HEK293 (cell line): ENCODE results near the gene ELOVL5.

Source experiments
- CTCF ChIA-PET: fragments of 350-600 bp; formaldehyde crosslinking; extraction: SDS; loops from one replicate; lab custom pipeline; 2021; ENCODE audit warnings: antibody characterized with exemption; lab: Yijun Ruan, JAX
- POLR2A ChIA-PET: fragments of 300-600 bp; formaldehyde crosslinking; extraction: SDS; loops from one replicate; lab custom pipeline; 2020; ENCODE audit warnings: antibody characterized with exemption, inconsistent platforms; lab: Yijun Ruan, JAX
- H3K27ac ChIP-seq: fragments of 200-500 bp; sonication (Bioruptor generic); 2 replicates; pipeline ENCODE4 v1.5.1; 2014; ENCODE audit warnings: low read depth, low read length, control low read depth, inconsistent platforms; ENCODE audit errors: extremely low read depth
- H3K36me3 ChIP-seq, 2 experiments: fragments of 200-500 bp in 1 of 2; sonication (Bioruptor generic) in 1 of 2; 1 replicate in 1 of 2; 2 replicates in 1 of 2; pipeline ENCODE4 v1.5.1; 2014 to 2017; ENCODE audit warnings: inconsistent platforms in 2 of 2, low read length in 2 of 2; ENCODE audit not compliant: control insufficient read depth in 2 of 2, insufficient read depth in 1 of 2
- H3K4me1 ChIP-seq: fragments of 200-500 bp; sonication (Bioruptor generic); 2 replicates; pipeline ENCODE4 v1.5.1; 2014; ENCODE audit warnings: mild to moderate bottlenecking, low read length, inconsistent platforms; ENCODE audit not compliant: control insufficient read depth, insufficient read depth
- H3K4me3 ChIP-seq: 2 replicates; pipeline ENCODE4 v1.5.1; 2011; ENCODE audit warnings: low read depth, mild to moderate bottlenecking, control low read depth, low read length, moderate library complexity
- H3K9me3 ChIP-seq: fragments of 200-500 bp; sonication (Bioruptor generic); 2 replicates; pipeline ENCODE4 v1.5.1; 2014; ENCODE audit warnings: low read depth, low read length, inconsistent platforms; ENCODE audit not compliant: control insufficient read depth, insufficient read depth
- BCL11B ChIP-seq: fragments of 450-650 bp; formaldehyde crosslinking; IDR thresholded peaks from 2 replicates; pipeline ENCODE4 v1.5.1; 2016; ENCODE audit warnings: low read depth, missing biosample characterization, missing genetic modification characterization
- BCL6B ChIP-seq: fragments of 450-650 bp; formaldehyde crosslinking; IDR thresholded peaks from 2 replicates; pipeline ENCODE4 v1.5.1; 2017; ENCODE audit warnings: missing biosample characterization, missing genetic modification characterization
- GLIS2 ChIP-seq: fragments of 450-650 bp; formaldehyde crosslinking; IDR thresholded peaks from 2 replicates; pipeline ENCODE4 v1.5.1; 2016; ENCODE audit warnings: missing biosample characterization, missing genetic modification characterization
- HOXD13 ChIP-seq: sonication (generic); formaldehyde crosslinking; IDR thresholded peaks from 2 replicates; pipeline ENCODE4 v1.8.0; 2022; ENCODE audit warnings: missing genetic modification reagents, borderline replicate concordance
- KLF16 ChIP-seq: fragments of 450-650 bp; formaldehyde crosslinking; IDR thresholded peaks from 2 replicates; pipeline ENCODE4 v1.5.1; 2017; ENCODE audit warnings: missing biosample characterization, missing genetic modification characterization
- KLF17 ChIP-seq: fragments of 450-650 bp; formaldehyde crosslinking; IDR thresholded peaks from 2 replicates; pipeline ENCODE4 v1.5.1; 2016; ENCODE audit warnings: missing biosample characterization, missing genetic modification characterization
- PRDM6 ChIP-seq: fragments of 450-650 bp; formaldehyde crosslinking; IDR thresholded peaks from 2 replicates; pipeline ENCODE4 v1.5.1; 2017; ENCODE audit warnings: missing biosample characterization, missing genetic modification characterization
- YY2 ChIP-seq: fragments of 450-650 bp; formaldehyde crosslinking; IDR thresholded peaks from 2 replicates; pipeline ENCODE4 v1.5.1; 2016; ENCODE audit warnings: missing biosample characterization, missing genetic modification characterization
- ZBTB10 ChIP-seq: fragments of 450-650 bp; formaldehyde crosslinking; IDR thresholded peaks from 2 replicates; pipeline ENCODE4 v1.5.1; 2016; ENCODE audit warnings: missing biosample characterization, missing genetic modification characterization
- ZBTB11 ChIP-seq: fragments of 450-650 bp; formaldehyde crosslinking; conservative IDR thresholded peaks from 2 replicates; pipeline ENCODE4 v1.5.1; 2016; ENCODE audit warnings: low read depth, missing biosample characterization, missing genetic modification characterization
- ZFP37 ChIP-seq: fragments of 450-650 bp; formaldehyde crosslinking; IDR thresholded peaks from 2 replicates; pipeline ENCODE4 v1.5.1; 2016; ENCODE audit warnings: missing biosample characterization, missing genetic modification characterization
- ZNF561 ChIP-seq: fragments of 450-650 bp; IDR thresholded peaks from 2 replicates; pipeline ENCODE4 v1.5.1; 2018; ENCODE audit warnings: missing biosample characterization, missing genetic modification characterization, borderline replicate concordance
- ZNF639 ChIP-seq: fragments of 450-650 bp; formaldehyde crosslinking; IDR thresholded peaks from 2 replicates; pipeline ENCODE4 v1.5.1; 2016; ENCODE audit warnings: missing biosample characterization, missing genetic modification characterization
- ZNF76 ChIP-seq: fragments of 450-650 bp; formaldehyde crosslinking; IDR thresholded peaks from 2 replicates; pipeline ENCODE4; 2016; ENCODE audit warnings: low read depth, missing biosample characterization, missing genetic modification characterization, borderline replicate concordance
- ZSCAN23 ChIP-seq: fragments of 450-650 bp; formaldehyde crosslinking; IDR thresholded peaks from 2 replicates; pipeline ENCODE4 v1.5.1; 2016; ENCODE audit warnings: missing biosample characterization, missing genetic modification characterization
- ZSCAN4 ChIP-seq: fragments of 450-650 bp; formaldehyde crosslinking; IDR thresholded peaks from 2 replicates; pipeline ENCODE4 v1.5.1; 2017; ENCODE audit warnings: missing biosample characterization, missing genetic modification characterization

ELOVL5 gene

GRCh38 chr6:53282741-53283140 lies 66.0 kb downstream of the ELOVL5 start (continued):
- TF ChIP-seq BCL6B (tag by site-specific recombination) (no peak), KLF17 (tag by site-specific recombination) (no peak), ZNF76 (tag by site-specific recombination) (no peak), ZNF639 (no peak), GLIS2 (no peak), BCL11B (tag by site-specific recombination) (no peak), ZFP37 (tag by site-specific recombination) (no peak), YY2 (tag by site-specific recombination) (no peak)

GRCh38 chr6:53282234-53282633 lies 66.5 kb downstream of the ELOVL5 start:
- Histone ChIP-seq H3K27ac (no peak overlapping the region), H3K9me3 (no peaks in the 10 kb centered on the region), H3K4me3 (no peak overlapping the region), H3K36me3 (peaks cover 2 to 10% of the 10 kb centered on the region in 2 experiments), H3K4me1 (no peaks in the 10 kb centered on the region)
- POLR2A ChIA-PET, result no interaction called here
- CTCF ChIA-PET, result interaction anchor here (1.1 kb wide), 1 partner anchor 12 kb away, joined by 3 read pairs; no protein-coding TSS in a partner anchor
- TF ChIP-seq ZNF561 (tag by site-specific recombination) (no peak), ZBTB10 (tag by site-specific recombination) (no peak), HOXD13 (CRISPR knock-in tag) (no peak), KLF16 (no peak), ZNF639 (no peak), ZSCAN4 (tag by site-specific recombination) (no peak), ZBTB11 (tag by site-specific recombination) (no peak), PRDM6 (no peak), ZSCAN23 (tag by site-specific recombination) (no peak)
